NCI-H1930 (cell line): ENCODE measurements around the gene PPP1R37.
"Not testable (repeated sequence)": the region's sequence is repeated elsewhere in the genome, so short reads cannot be mapped to it uniquely, and the experiment has no call there.

Experiments used
- DNase-seq, 2 experiments: peaks; one replicate each; lab custom pipeline; 2025; lab: John Stamatoyannopoulos, UW

The PPP1R37 gene

GRCh38 chr19:45095496-45096413 lies 2.8 kb downstream of the PPP1R37 start:
- DNase-seq: no peak

DNA sequence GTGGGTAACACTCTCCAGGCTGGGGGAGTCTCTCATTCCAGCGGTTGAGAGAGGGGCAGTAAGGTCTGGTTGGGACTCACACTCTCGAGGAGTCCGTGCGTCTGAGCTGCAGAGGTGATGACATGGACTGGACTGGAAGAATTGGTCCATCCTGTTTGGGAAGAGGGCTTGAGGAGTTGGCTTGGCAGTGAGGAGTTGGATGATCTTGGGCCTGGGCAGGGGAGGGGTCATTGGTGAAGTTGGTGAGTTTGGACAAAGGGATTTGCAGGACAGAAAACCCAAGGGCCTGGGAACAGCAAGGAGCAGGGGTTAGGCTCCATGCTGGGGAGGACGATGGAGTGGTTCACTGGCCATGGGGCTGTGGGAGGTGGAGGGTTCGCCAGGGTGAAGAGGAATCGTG lies 3.7 kb downstream of the PPP1R37 start:
- DNase-seq: no peak

DNA sequence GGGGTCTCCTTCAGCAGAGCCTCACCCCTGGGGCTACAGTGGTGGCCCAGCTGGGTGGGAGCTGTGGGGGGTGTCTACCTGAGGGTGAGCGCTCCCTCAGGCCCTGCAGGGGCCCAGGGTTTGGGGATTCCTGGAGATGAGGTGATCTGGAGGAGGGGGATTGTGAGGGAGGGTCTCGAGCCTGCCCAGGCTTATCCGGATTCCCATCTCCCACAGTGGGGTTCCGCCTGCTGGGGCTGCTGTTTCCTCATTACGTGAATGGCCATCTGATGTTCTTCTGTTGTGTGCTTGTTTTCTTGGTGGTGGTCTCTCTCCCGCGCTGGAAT lies 4.4 kb downstream of the PPP1R37 start:
- DNase-seq: no peak

GRCh38 chr19:45097776-45098520 lies 5.0 kb downstream of the PPP1R37 start:
- DNase-seq: no peak

DNA sequence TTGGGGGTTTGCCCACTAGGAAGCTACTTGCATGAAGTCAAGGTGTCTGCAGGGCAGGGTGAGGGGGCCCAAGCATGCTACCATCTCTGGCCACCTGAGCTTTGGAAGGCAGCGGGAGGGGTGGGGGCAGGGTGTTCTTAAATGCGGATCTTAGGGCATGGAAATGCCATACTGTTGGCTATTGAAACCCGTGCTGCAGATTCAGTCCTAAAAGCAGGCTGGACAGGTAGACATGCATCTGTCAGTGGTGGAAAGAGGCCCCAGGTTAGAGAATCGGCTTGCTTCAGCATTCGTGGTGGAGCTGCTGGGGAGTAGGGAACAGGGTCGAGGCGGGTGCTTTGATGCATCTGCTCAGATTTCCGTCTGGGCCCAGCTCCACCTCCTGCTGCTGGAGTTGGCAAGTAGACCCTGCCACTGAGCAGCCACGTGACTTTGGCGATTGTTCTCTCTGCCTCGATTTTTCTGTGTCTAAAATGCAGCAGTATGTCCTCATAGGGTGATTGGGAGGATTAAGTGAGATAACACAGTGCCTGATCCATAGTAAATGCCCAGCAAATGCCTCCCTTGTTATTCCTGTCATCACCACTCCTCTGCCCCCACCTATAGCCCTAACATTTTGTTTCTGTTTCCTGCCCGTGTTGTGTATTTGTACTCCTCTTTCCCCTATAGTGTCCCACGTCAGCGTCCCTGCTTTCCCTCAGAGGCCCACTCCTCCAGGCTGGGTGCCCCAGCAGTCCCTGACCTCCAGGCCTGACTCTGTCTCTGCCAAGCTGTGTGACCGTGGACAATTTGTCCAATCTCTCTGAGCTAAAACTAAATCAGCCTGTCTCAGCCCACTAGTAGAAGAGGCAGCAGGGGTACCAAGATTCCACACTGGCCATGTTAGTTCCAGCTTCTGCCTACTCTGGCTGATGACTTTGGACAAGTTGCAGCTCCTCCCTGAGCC lies 5.8 kb downstream of the PPP1R37 start:
- DNase-seq: no peak

GRCh38 chr19:45099467-45100191 lies 6.7 kb downstream of the PPP1R37 start:
- no peak for DNase-seq

- DNase-seq: no peak
These were observed 7.2 kb downstream of the PPP1R37 start for GRCh38 chr19:45100201-45100600.

GRCh38 chr19:45100846-45101252 lies 7.9 kb downstream of the PPP1R37 start:
- DNase-seq: no peak

GRCh38 chr19:45101806-45102205 lies 8.8 kb downstream of the PPP1R37 start:
- no peak for DNase-seq

DNA sequence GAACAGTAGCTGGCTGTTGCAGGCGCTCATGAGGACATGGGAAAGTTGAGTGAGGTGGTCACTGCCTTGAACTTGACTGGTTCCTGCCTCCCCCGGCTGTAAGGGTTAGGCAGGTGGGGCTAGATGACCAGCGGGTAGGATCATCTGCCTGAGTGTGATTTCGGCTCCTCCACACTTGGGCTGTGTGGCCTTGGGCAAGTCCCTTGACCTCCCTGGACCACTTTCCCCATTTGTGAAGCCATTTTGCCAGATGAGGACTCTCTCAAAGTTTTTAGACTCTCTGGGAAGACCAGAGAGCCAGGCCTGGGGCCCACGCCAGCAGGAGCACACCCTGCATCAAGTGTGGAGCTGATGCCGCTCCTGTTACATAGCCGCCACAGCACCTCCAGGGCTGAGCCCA lies 9.5 kb downstream of the PPP1R37 start:
- no peak for DNase-seq

- no peak for DNase-seq
These were observed 10.2 kb downstream of the PPP1R37 start for GRCh38 chr19:45103156-45103507.

DNA sequence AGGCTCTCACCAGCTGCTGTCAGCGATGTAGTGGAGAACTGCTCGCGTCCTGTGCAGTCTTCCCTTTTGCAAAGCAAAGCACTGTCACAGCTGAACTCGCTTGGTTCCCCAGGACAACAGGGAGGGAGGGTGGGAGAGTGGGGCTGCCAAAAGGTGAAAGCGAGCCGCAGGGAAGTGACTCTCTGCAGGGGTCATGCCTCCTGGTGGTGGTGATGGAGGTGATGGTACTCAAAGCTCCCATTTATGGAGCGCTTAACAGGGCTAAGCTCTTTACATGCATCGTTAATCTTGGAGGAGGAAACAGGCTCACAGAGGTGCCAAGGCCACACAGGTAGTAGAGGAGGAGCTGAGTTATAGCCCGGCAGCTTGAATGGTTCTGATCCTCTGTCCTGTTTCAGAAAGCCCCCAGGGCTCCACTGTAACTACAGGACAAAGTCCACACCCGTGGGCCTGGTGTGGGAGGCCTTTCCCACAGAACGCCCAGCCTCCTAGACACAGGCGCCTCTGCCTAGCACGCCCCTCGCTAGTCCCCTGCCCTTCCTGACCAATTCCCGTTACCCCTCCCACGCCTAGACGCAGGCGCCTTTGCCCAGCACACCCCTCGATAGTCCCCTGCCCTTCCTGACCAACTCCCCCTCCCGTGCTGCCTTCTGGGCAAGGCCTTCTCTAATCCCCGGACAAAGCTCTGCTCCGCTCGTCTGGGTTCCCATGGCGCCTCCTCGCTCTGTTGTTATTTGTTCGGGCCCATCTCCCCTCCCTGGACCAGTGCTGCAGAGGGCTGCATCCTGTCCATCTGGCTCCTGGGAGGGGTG lies 10.7 kb downstream of the PPP1R37 start:
- no peak for DNase-seq

GRCh38 chr19:45104658-45105349 lies 11.8 kb downstream of the PPP1R37 start:
- DNase-seq: no peak

- not testable (repeated sequence) for DNase-seq
These were observed 13.4 kb downstream of the PPP1R37 start for GRCh38 chr19:45106363-45106762.

GRCh38 chr19:45107621-45108150 lies 14.7 kb downstream of the PPP1R37 start:
- DNase-seq: no peak

DNA sequence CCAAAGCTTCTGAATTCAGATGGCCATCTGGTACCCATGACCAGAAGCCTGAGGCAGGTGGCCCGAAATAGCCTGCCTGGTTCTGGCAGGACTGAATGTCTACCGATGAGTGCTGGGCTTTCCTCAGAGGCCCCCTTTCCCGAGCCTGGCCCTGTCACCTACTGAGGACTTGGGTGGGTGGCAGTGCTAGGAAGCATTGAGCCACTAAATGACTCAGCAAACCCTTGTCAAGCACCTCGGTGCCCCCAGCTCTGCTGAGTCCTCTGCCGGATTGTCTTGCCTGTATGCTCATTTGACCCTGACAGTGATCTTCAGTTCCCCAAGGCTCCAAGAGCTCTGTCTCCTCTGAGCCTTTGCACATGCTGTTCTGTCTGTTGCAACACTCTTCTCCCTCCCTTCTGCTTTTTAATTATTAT lies 17.9 kb downstream of the PPP1R37 start:
- no peak for DNase-seq

- DNase-seq: no peak
These were observed 19.3 kb downstream of the PPP1R37 start for GRCh38 chr19:45112111-45112827.

DNA sequence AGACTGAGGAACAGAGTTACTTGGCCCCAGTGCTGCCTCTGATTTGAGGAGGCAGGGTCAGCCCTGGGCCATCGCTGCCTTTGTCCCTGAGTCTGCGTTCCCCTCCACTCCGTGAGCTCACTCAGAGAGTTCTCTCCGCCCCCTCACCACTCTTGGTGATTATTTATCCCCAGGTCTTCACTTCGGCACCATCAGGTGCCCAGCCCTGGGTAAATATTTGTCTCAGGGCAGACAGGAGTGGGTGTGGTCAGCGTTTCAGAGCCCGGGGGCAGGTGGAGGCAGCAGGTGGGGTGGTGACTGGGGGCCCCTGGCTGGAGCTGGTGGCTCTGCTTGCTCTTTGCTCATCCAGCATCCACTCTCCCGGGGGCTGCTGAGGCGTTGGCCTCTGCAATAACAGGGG lies 20.6 kb downstream of the PPP1R37 start:
- DNase-seq: peak in 1 of 2 experiments; percentile 32

DNA sequence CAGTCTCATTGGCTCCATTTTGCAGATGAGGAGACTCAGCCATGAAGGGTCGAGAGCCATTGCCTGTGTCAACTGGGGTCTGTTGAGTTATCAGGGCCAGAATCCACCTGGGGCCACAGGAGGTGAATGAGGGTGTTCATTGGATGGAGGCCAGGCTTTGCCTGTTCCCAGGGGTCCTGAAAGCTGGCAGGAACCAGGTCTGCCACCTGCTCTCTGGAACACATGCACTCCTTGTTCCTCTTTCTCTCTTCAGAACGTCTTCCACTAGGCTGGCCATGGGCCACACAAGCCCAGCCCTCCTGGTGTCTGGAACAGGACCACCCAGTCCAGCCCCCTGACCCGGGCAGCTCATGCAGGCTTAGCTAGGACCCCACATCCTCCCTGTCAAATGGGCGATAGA lies 21.1 kb downstream of the PPP1R37 start:
- no peak for DNase-seq
